ENCODE results near the gene F11R. TPM values are rescaled to one million over a fixed set of nuclear protein-coding genes. Genes with fewer than 3 reads are reported as not detected.

F11R gene
- total and polyA plus RNA-seq, 10 of the 15 experiments (the other 5 are each of a cell fraction or from before 2014, with no cell fraction given): 15.3 to 80.9 (median 24.3) TPM

DNA sequence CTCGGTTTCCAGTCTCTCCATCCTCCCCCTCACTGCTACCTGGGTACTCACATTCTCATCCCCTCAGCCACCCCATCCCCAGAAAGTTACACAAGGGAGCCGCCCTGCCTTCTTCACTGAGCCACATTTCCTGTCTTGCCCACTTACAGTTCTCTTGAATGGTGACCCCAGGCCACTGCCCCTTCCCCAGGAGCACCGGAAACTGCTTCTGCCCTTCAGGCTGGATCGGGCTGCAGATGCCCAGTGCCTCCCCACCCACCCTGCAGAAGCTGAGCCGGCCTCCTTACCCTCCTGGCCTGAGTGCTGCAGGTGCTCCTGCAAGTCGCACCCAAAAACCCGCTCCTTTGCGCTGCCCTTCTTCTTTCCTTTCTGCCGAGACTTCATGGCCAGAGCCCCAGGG, 48.3 kb upstream of the F11R start:
- ChIA-PET SMC1A (ENCODE audit: uncharacterized antibody, unreplicated experiment) (interaction anchor here (0.5 to 9.0 kb wide), 20 partner anchors 9 to 272 kb away, joined by 3 to 134 read pairs (median 4); partner anchors contain the start of genes F11R, KLHDC9, NIT1 and PFDN2), RAD21 (ENCODE audit: unreplicated experiment) (interaction anchor here (0.7 to 7.1 kb wide), 22 partner anchors 21 to 234 kb away, joined by 3 to 107 read pairs (median 4); partner anchors contain the start of genes DEDD, F11R, KLHDC9 and NIT1), POLR2A (interaction anchor here (0.6 to 6.8 kb wide), 26 partner anchors 8 to 274 kb away, joined by 3 to 139 read pairs (median 6); partner anchors contain the start of genes DEDD, F11R, KLHDC9 and LY9), CTCF (interaction anchor here (0.7 to 8.6 kb wide), 14 partner anchors 10 to 274 kb away, joined by 3 to 111 read pairs (median 7); partner anchors contain the start of genes F11R, KLHDC9, NECTIN4 and TSTD1)
- TF ChIP-seq, protein P1, sequence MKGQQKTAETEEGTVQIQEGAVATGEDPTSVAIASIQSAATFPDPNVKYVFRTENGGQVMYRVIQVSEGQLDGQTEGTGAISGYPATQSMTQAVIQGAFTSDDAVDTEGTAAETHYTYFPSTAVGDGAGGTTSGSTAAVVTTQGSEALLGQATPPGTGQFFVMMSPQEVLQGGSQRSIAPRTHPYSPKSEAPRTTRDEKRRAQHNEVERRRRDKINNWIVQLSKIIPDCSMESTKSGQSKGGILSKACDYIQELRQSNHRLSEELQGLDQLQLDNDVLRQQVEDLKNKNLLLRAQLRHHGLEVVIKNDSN (IDR thresholded peaks at IDR 0.05; ENCODE audit: borderline replicate concordance, extremely low read length, insufficient read depth, low read depth, low read length): no peak
- TF ChIP-seq POLR2A (IDR thresholded peaks at IDR 0.05; ENCODE audit: low read depth, low read length) (peak; percentile 1; the same call in 1 of the 2 replicates), MTA3 (IDR thresholded peaks at IDR 0.05; ENCODE audit: borderline replicate concordance, low read length) (0 out of 2 replicates have a peak, but pooled peaks have one; percentile 9)
- Histone ChIP-seq H3K36me3 (ENCODE audit: control insufficient read depth in 2 of 2, insufficient read depth in 2 of 2, low read length in 1 of 2) (0 out of 4 replicates have a peak, but pooled peaks cover 0 to 9% of the 10 kb centered on the region in 2 experiments), H2AFZ (ENCODE audit: control insufficient read depth, low read depth, low read length) (no peak overlapping the region), H3K27me3 (replicated peaks in 1 of 2; ENCODE audit: control insufficient read depth in 2 of 2, insufficient read depth in 2 of 2, low read length in 1 of 2) (no peaks in the 10 kb centered on the region), H3K4me1 (ENCODE audit: control insufficient read depth, insufficient read depth, low read length) (peaks cover 20% of the 10 kb centered on the region), H4K20me1 (ENCODE audit: control insufficient read depth, insufficient read depth) (peaks cover 11% of the 10 kb centered on the region; the same call in 1 of the 2 replicates), H3K27ac (ENCODE audit: control insufficient read depth, insufficient read depth) (peak overlapping the region; percentile 98), H3K4me2 (ENCODE audit: control insufficient read depth, insufficient read depth) (peak overlapping the region; percentile 99), H3K4me3 (peak overlapping the region; percentile 94), H3K9me3 (replicated peaks; ENCODE audit: control insufficient read depth, insufficient read depth, low read length) (no peaks in the 10 kb centered on the region), H3K79me2 (ENCODE audit: control insufficient read depth, insufficient read depth, low read length) (peaks cover 52% of the 10 kb centered on the region), H3K9ac (ENCODE audit: control insufficient read depth, insufficient read depth, low read length) (peak overlapping the region; percentile 98)
- intact Hi-C loops (cut with micrococcal nuclease; ENCODE audit: unreplicated experiment): loop anchor here (2.0 kb wide), 2 partner anchors 56 to 76 kb away; no protein-coding TSS in a partner anchor
- ATAC-seq (peak; percentile 5), DNase-seq (ENCODE audit: low read depth, low spot score) (no peak), FAIRE-seq (no peak)
- BruUV-seq (replicated peaks): no TSS peak
- 2% methylated on average over 9 of the region's 9 CpGs for WGBS (ENCODE audit: insufficient coverage, insufficient replicate concordance, low lambda C conversion rate, missing lambda C conversion rate)
- in situ Hi-C loops (cut with MboI): no loop called here

Measured in GM12878 (cell line).